ENCODE results near the gene NDUFS6.
"Not testable (repeated sequence)": the region's sequence is repeated elsewhere in the genome, so short reads cannot be mapped to it uniquely, and the experiment has no call there.

The NDUFS6 gene

DNA sequence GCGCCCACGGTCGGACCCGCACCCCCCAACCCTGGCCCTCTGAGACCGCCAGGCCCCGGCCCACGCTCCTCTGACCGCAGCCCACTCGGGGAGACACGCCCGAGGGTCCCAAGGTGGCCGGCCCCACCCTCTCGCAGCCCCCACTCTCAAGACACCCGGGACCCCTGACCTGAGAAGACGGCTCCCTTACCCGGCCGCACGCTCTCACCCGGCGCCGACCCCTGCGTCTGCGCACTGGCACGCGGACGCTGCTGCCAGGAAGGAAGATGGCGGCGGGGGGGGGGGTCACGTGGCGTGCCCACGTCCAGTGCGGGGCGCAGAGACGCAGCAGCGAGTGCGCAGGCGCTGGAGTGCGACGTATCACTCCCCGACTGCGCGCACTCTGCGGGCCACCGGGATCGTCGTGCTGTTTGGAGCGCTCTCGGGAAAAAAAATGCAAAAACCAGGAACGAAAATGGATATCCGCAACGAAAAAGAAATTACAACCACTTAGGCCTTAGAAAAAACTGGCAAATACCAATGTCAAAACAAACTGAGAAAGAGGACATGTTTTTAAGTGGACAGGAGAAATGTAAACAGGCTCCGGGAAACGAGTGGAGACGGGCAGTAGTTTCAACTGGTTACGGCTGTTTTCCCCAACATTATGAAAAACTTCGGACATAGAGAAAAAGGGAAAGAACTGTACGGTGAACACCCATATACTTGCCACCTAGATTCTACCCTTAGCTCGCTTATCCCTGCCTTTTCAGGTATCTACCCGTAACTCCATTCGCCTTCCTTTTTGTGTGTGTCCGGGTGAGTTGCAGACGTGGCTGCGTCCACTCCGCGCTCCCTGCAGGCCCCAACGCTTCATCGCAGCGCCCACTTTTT is 1.4 kb upstream of the NDUFS6 start, which contains the start of gene MRPL36:
Gene MRPL36 (minus strand): TSS at position 236 of the 870 bp plus-strand sequence. CDS start 902 bp downstream, outside the sequence.
- peak; percentile 97 for DNase-seq

DNA sequence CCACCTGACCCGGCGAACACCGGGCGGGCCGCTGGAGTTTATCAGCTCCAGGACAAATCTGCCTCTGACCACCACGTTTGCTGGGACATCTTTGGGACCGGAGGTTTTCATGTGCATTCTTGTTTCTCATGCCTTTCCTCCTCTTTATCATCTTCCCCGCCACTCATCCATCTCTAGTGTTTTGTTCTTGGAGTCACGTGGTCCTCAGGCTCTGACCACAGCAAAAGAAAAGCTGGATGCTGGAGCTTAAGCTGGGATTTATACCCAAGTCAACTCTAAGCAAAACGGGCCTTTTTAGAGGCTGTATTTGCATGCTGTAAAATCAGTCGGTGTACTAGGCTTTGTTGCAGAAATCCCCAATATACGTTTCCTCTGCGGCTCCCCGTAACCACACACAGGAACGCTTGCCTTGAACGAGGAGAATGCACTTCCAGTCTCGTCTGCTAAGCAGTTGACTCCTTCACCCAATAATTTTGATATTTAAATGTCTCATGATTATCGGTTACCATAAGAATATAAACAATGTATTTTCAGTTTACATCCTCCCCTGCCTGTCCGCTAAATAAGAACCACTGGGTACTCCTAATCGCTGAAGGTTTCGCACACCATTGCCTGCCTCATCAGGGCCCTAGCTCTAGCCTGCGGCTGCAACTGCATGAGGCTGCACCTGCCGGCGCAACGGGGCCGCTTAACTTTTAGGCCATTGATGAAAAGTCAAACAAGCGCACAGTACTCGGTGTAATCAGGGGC is 560 bp upstream of the NDUFS6 start:
- DNase-seq, result peak; percentile 96

DNA sequence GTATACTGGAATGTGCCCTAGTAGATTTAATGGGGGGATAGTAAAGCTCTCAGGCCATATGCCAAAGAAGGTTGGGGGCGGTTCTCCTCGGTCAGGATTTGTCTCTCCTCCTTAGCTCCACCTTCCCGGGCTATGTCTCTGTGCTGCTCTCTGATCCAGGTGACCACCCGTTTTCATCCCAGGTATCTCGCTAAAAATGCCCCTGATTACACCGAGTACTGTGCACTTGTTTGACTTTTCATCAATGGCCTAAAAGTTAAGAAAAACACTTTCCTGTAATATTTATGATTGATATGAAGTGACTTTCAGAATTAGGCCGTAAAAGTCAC is 724 bp downstream of the NDUFS6 start:
- DNase-seq, result peak; percentile 51

DNA sequence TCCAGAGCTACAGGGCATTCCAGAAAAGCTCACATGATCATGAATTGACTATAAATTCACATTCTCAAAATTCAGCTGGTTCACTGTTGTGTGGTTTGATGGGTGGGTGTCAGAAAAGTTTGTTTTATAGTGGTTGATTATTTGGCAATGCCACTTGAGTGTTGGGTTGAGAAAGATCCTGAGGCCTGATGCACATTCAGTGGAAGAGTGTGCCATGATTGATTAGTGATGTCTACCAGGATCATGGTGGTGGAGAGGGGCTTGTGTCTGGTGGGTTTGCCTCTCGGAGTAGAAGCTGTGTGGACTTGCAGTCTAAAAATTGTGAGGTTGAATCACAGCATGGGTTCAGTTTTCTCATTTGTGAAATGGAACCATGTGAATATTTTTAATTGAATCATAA is 2.0 kb downstream of the NDUFS6 start:
- no peak for DNase-seq

DNA sequence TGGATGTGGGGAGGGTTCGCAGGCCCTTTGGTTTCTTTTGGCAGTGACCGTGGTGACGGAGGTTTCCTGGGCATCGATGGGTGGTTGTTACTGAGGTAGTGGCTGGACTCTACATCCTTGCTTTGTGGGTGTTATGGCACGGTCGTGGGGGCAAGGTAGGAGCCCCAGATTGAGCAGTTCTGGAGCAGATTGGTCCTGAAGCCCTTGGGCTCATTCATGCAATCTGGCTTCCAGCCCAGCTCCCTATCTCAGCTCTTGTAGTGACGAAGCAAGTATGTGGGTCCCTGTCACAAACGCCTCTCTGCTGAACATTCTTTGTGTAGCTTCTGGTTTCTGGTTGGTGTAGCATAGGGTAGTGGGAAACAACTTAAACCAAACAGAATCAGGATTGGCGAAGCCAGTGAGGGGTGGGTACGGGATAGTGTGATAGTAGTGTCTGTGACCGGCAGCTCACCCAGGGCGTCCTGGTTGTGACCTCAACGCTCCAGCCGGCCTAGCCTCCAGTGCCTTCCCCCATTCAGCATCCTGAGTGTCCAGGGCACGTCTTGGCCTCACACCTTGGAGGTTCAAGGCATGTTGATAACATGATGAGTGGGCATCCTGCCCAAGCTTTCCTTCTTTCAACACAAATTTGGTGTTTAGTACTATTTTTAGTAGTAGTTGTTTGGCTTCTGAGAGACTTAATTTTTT is 2.9 kb downstream of the NDUFS6 start:
- DNase-seq, result no peak

DNA sequence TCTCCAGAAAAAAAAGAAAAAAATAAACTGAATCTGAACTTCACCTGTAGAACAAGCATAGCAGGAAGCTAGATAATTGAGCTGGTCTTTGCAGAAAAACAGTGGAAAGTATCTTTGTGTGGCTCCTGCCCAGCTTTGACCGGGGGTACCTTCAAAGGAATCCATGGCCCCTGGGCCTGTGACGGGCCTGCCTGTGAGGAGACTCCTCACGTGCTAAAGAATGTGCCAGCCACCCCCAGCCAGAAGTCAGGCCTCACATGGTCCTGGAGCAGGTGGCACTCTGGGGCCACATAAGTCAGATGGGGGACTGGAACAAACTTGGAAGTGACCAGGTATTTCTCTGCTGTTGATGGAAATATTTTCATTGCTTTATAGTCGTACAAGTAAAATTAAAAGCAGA is 4.1 kb downstream of the NDUFS6 start:
- DNase-seq, result no peak

DNA sequence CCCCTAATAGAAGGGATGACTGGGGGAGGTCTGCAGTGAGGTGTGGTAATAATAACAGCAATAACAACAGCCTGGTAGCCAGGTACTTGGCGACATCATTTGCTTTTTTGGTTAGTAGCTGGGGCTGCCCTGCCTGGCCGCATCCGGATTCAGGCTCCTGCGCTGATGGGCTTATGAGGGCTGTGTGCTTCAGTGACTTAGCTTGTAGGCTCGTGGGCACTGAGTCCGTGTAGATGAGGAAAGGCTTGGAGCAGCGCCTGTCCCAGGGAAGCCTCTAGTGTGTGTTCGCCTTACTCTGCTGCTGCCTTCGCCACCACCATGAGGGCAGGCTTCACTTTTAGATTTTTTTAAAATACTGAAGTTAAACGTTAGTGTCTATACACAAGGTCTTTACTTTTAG is 4.5 kb downstream of the NDUFS6 start:
- no peak for DNase-seq

DNA sequence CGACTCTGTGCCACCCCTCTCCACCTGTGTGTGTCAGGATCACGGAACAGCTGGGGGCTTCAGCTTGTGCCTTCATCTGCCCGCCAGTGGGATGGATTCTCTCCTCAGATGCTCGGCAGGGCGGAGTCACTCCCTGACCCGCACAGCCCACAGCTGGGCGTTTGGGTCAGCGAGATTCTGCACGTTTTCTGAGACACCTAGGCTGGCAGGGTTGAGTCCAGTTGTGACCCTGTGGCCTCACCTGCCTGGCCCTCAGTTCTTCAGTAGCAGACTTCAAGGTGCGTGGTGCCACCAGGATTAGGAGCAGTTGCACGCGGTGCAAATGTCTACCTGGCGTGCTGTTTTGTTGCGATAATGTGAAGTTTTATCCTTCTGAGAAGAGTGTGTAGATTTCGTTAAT is 5.0 kb downstream of the NDUFS6 start:
- DNase-seq, result no peak

DNA sequence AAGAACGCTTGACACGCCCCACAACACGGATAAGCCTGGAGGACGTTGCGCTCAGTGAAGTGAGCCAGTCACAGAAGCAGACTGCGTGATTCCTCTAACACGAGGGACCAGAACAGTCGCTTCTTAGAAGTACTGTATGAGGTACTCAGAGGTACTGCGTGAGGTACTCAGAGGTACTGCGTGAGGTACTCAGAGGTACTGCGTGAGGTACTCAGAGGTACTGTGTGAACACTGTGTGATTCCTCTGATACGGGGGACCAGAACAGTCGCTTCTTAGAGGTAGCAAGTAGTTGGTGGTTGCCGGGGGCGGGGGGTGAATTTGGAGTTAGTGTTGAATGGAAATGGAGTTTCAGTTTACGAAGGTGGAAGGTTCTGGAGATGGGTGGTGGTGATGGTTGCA is 5.8 kb downstream of the NDUFS6 start:
- DNase-seq, result no peak

DNA sequence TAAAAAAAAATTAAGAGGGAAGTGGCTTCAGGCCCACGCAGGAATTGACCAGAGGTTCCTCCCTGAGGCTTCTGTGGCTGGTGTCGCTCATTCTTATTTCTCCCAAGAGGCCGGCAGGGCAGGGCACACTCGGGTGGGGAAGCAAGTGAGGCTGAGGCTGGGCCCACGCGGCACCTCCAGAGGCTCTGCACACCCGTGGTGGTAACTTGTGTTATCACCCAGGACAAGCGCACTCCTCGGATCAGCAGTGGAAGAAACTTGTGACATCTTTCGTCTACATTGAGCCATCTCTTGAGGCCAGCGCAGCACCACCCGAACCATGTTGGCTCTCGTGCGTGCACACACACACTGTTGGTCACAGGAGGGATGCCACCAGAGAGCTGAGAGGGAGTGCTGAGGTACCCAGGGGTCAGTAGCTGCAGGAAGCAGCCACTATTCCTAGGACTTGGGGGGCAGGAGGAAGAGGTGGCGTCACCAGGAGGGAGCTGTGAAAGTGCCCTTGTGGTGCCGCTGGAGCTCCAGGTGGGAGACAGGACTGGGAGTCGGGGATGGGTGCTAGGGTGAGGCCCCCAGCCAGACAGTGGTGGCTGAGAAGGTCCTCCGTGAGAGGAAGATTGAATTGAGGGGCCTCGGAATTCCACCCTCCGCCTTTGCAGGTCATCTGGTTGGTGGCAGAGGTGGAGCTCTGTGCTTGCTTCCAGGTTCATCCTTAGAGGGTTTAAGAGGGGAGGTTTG is 6.4 kb downstream of the NDUFS6 start:
- DNase-seq, result no peak

DNA sequence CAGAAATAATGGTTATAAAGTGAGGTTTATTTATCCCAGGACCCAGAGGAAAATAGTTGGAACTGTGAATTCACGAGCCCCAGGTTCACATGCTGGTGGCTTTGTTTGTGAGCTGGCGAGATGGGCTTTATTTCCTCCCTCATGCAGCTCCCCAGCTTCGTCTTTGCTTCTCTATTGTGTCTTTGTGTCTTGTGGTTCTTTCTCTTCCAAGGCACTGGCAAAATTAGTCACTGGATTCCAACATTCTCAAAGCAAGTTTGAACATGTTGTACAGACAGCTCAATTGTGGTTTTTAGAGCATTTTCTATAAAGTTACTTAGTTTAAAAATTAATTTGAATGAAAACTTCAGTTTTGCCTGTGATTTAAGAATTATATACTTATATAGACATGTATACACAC is 7.2 kb downstream of the NDUFS6 start:
- DNase-seq, result no peak

DNA sequence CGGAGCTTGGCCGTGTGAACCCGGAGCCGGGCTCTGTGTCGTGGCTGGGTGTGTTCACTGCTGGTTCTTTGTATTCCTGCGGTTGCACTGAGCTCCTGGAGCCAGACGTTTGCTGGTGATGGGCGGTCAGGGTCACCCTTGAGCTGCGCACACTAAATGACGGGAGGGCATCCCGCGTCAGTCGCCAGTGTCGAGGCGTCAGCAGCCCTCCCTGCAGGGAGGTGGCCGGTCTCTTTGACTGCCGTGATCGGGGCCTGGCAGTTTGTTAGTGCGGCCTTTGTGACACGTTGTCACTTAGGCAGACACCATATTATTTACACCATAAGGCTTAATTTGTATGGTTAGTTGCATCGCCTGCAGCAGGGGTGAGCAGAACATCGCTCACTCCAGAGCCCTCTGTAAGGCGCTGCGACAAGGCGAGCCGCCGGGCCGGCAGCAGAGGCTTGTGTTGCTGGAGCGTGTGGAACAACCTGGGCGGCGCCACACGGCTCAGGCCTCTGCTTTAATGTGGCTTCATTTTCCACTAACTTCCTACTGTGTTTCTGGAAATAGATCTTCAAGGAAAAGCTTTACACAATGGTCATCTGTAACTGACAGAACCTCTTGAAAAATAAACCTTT is 8.3 kb downstream of the NDUFS6 start:
- DNase-seq, result no peak

DNA sequence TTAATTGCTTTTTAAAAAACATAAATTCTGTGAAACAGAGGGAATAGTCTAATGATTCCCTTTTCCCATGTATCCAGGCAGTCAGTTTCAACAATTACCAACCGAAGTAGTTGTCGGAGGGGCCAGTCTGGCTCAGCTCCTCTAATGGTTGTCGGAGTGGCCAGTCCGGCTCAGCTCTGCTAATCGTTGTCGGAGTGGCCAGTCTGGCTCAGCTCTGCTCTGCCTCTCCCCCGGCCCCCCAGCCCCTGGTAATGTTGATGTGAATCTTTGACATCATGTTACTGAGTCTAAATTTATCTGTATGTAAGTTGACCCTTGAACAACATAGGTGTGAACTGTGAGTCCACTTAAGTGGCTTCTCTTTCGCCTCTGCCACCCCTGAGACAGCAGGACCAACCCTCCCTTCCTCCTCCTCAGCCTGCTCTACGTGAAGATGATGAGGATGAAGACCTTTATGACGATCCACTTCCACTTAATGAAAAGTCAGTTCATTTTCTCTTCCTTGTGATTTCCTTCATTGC is 9.4 kb downstream of the NDUFS6 start:
- DNase-seq, result no peak

DNA sequence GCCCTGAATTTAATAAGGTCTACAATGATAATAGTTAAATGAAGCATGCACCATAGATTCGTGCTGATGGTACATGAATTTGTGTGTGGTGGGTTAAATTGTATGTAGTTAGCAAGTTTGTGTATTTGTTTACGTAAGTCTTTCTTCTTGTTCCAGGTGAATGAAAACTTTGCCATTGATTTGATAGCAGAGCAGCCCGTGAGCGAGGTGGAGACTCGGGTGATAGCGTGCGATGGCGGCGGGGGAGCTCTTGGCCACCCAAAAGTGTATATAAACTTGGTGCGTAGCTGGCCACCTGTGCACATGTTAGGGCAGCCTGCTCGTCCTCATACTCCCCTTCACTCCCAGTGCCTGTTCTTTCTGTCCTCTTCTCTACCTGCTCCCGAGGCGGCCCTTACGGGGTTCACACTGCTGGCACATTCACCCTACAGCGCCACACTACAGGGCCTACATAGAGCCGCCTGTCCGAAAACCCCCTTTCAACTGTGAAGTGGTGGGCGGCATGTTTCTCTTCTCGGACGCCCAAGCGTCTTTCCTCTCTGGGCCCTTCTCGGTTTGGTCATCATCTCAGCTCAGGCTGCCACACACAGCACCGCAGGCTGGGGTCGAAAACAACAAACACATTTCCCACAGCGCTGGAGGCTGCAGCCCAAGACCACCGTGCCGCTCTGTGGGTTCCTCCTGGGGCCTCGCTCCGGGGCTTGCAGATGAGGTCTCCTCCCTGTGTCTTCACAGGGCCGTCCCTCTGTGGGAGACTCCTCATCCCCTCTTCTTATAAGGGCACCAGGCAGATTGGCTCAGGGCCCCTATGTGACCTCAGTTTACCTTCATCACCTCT is 13.2 kb downstream of the NDUFS6 start:
- no peak for DNase-seq

DNA sequence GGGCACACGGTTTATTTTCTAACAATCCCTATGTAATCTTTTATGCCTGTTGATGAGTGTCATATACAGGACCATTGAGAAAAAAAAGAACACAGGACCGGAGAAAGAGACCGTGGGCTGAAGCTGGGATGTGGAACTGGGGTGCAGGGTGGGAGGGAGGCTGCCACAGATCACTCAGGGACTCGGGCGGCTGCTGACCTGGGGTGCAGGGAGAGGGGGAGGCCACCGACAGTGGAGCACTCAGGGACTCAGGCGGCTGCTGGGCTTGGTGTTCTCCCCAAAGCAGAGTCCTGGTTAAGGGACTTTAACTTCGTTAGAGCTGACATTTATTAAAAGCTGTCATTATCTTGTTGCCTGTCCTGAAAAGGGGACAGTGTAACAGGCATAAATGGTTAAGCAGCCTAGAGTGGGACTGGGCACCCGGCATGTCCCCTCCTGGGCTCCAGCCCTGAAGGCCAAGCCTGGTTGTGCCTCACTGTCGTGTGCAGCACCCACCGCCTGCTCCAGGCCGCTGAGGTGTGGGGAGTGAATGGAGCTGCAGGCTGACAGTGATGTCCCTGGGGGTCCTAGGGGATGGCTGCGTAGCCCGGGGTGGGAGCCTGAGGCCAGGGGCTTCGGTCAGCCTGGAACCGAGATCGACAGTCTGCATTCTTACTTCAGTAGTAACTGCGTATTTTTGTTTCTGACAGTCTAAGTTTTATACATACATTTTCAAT is 14.0 kb downstream of the NDUFS6 start:
- no peak for DNase-seq

DNA sequence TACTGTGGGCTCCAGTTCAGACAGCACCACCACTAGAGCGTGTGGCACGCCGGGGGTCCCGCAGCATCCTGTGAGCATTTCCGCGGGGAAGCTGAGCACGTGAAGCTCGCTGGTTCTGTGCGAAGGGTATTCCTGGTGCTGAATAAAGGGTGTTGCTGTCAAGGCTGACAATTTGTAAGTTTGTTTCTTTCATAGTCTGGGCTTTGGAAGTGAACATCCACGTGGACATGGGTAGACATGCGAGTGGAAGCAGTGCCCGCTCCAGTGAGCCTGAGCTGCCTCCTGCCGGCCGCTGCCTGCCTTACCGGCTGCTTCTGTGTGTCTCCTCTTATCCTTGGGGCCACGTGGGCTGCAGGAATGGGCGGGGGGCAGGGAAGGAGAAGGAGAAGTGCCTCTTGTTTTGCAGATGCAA is 14.7 kb downstream of the NDUFS6 start:
- DNase-seq, result no peak

DNA sequence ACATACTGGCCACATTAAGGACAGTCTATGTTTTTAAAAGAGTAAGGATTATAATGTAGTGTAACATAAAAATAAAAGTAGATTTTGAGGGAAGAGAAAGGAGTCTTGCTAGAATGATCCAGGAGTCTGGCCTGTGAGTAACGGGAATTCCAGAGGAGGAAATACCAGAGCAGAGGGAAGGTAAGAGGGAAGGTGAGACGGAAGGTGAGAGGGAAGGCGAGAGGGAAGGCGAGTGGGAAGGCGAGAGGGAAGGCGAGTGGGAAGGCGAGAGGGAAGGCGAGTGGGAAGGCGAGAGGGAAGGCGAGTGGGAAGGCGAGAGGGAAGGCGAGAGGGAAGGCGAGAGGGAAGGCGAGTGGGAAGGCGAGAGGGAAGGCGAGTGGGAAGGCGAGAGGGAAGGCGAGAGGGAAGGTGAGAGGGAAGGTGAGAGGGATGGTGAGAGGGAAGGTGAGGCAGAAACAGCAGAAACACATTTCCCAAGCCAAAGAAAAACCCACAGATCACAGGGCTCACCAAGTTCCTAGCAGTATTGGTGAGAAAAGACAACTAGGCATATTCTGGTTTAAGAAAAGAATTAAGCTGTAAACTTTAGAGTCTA is 15.4 kb downstream of the NDUFS6 start:
- DNase-seq, result not testable (repeated sequence)

DNA sequence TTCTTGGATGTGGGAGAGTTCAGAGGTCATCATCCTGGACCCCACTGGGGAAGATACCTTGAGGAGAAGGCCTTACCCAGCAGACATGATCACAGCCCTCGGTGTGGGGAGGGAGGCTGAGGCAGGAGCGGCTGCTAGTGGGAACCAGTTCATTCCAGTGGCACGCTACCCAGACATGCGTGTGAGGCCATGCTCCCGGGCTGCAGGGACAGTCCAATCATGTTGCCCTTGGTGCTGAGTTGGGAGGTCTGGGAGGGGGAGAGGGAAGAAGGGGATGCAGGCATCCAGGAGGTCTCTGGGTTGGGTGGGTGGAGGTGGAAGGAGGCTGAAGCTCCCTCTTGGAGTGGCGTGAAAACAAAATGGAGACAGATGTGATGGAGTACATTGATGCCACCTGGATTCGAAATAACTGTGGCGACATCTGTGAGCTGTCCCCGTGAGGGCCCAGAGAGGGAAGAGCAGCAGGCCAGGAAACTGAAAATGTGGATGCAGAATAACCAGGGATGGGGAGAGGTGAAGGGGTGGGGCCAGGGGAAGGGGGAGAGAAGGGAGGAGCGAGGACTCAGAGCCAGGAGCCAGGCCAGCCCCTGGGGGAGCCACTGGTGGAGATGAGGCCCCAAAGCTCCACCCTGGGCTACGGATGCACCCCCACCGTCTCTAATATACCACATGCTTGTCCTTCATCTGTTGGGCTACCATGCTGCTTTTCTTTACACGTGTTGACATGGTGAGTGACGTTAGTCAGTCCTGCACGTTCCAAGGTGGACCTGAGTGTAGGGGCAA is 16.2 kb downstream of the NDUFS6 start:
- DNase-seq, result no peak

DNA sequence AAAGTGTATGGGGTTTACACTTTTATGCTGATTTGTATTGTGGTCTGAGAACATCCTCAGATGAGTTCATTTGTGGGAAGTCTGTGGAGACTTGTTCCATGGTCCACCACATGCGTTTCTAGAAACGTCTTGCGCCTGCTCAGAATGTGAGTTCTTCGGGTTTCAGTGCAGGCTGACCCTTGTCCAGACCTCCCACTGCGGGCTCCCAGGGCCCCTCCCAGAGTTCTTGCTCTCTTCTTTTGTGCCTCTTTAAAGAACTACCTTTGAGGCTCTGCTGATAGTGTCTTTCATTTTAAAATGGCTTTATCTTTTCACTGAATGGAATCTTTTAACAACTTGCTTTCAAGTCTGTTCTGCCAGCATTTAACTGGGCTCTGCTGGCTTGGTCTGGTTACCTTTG is 17.6 kb downstream of the NDUFS6 start:
- no peak for DNase-seq
